Endothelial cell (in vitro differentiated cells): Measurements from ENCODE around the gene EIF4G1. TPM values are rescaled to one million over a fixed set of nuclear protein-coding genes. Genes with fewer than 3 reads are reported as not detected.

ENCODE experiments used
- DNase-seq: peaks from one replicate; pipeline ENCODE4 v3.0.0; 2021; ENCODE audit warnings: low spot score
- H3K27ac Mint-ChIP-seq: one replicate; pipeline ENCODE4 v1.8.0; 2021; ENCODE audit warnings: mixed read lengths, inconsistent platforms; ENCODE audit not compliant: unreplicated experiment
- H3K27me3 Mint-ChIP-seq: one replicate; pipeline ENCODE4 v1.8.0; 2021; ENCODE audit warnings: mild to moderate bottlenecking, moderate library complexity, mixed read lengths, inconsistent platforms; ENCODE audit not compliant: unreplicated experiment
- H3K36me3 Mint-ChIP-seq: one replicate; pipeline ENCODE4 v1.8.0; 2021; ENCODE audit warnings: mild to moderate bottlenecking, low read depth, mixed read lengths, inconsistent platforms; ENCODE audit not compliant: unreplicated experiment
- H3K4me1 Mint-ChIP-seq: one replicate; pipeline ENCODE4 v1.8.0; 2021; ENCODE audit warnings: mild to moderate bottlenecking, mixed read lengths, inconsistent platforms; ENCODE audit not compliant: unreplicated experiment
- H3K4me3 Mint-ChIP-seq: one replicate; pipeline ENCODE4 v1.8.0; 2021; ENCODE audit warnings: mild to moderate bottlenecking, mixed read lengths, inconsistent platforms; ENCODE audit not compliant: unreplicated experiment
- H3K9me3 Mint-ChIP-seq: one replicate; pipeline ENCODE4 v1.8.0; 2021; ENCODE audit warnings: mixed read lengths, inconsistent platforms; ENCODE audit not compliant: unreplicated experiment
- CTCF ChIP-seq: fragments of 200-600 bp; sonication (generic); IDR thresholded peaks from one replicate; pipeline ENCODE4 v1.5.0; 2021; ENCODE audit warnings: antibody characterized with exemption; ENCODE audit not compliant: unreplicated experiment
- total RNA-seq: library from RNA; stranded (reverse); fragmentation: NEBNext Ultra II Directional; extraction: Animal tissue kit (Norgen Biotek cat#: 25700); gene quantifications from one replicate; pipeline ENCODE4 v1.2.1, GENCODE V29; 2021; ENCODE audit not compliant: unreplicated experiment

The EIF4G1 gene
- total RNA-seq, 1 donor from 2014 or later: 390 TPM

GRCh38 chr3:184372911-184373310, 58.5 kb downstream of the EIF4G1 start:
- peaks cover 31% of the 10 kb centered on the region for H3K4me1 Mint-ChIP-seq
- H3K4me3 Mint-ChIP-seq: no peak overlapping the region
- H3K9me3 Mint-ChIP-seq: no peaks in the 10 kb centered on the region
- no peak overlapping the region for H3K27ac Mint-ChIP-seq
- no peak for TF ChIP-seq CTCF
- H3K36me3 Mint-ChIP-seq: peaks cover 15% of the 10 kb centered on the region
- peaks cover 10% of the 10 kb centered on the region for H3K27me3 Mint-ChIP-seq
- DNase-seq: no peak

GRCh38 chr3:184373422-184373821, 59.0 kb downstream of the EIF4G1 start:
- Mint-ChIP-seq H3K4me1 (peaks cover 33% of the 10 kb centered on the region), H3K27me3 (peaks cover 10% of the 10 kb centered on the region), H3K36me3 (peaks cover 10% of the 10 kb centered on the region), H3K4me3 (no peak overlapping the region), H3K27ac (no peak overlapping the region), H3K9me3 (no peaks in the 10 kb centered on the region)
- no peak for TF ChIP-seq CTCF
- DNase-seq: no peak

- Mint-ChIP-seq H3K4me1 (peaks cover 37% of the 10 kb centered on the region), H3K9me3 (no peaks in the 10 kb centered on the region), H3K27ac (no peak overlapping the region), H3K36me3 (no peaks in the 10 kb centered on the region), H3K27me3 (peaks cover 16% of the 10 kb centered on the region), H3K4me3 (no peak overlapping the region)
- no peak for TF ChIP-seq CTCF
- no peak for DNase-seq
These were observed 61.5 kb downstream of the EIF4G1 start for GRCh38 chr3:184375747-184376461.

- Mint-ChIP-seq H3K4me3 (no peak overlapping the region), H3K27ac (no peak overlapping the region), H3K9me3 (no peaks in the 10 kb centered on the region), H3K27me3 (peaks cover 18% of the 10 kb centered on the region), H3K4me1 (peaks cover 22% of the 10 kb centered on the region), H3K36me3 (no peaks in the 10 kb centered on the region)
- no peak for TF ChIP-seq CTCF
- DNase-seq: no peak
These were observed 63.0 kb downstream of the EIF4G1 start for GRCh38 chr3:184377374-184377773.

- Mint-ChIP-seq H3K27ac (peak within 1 kb of the TSS; percentile 36), H3K27me3 (peaks cover 21% of the 10 kb centered on the region), H3K36me3 (no peaks in the 10 kb centered on the region), H3K4me3 (peak within 1 kb of the TSS; percentile 84), H3K4me1 (peaks cover 20% of the 10 kb centered on the region), H3K9me3 (no peaks in the 10 kb centered on the region)
- no peak for TF ChIP-seq CTCF
- no peak for DNase-seq
These were observed 63.6 kb downstream of the EIF4G1 start, which contains the start of gene THPO for GRCh38 chr3:184377882-184378445. Gene THPO (minus strand): TSS chr3:184378207. CDS start chr3:184376259, 1,948 bp downstream.
